Mucosa of rectum (tissue), 2 donors: ENCODE measurements around the gene SCTR.

ENCODE experiments used
- H3K27ac ChIP-seq, 2 donors: one replicate each; pipeline ENCODE4 v1.7.0; 2013; ENCODE audit warnings: inconsistent platforms in 2 of 2, low read depth in 2 of 2, low read length in 2 of 2
- H3K27me3 ChIP-seq, 2 donors: one replicate each; pipeline ENCODE4 v1.7.0; 2013; ENCODE audit warnings: low read length in 2 of 2; ENCODE audit not compliant: control insufficient read depth in 2 of 2, insufficient read depth in 2 of 2
- H3K36me3 ChIP-seq, 2 donors: one replicate each; pipeline ENCODE4 v1.7.0; 2013; ENCODE audit warnings: low read length in 2 of 2; ENCODE audit not compliant: control insufficient read depth in 2 of 2, insufficient read depth in 2 of 2
- H3K4me1 ChIP-seq, 2 donors: one replicate each; pipeline ENCODE4 v1.7.0; 2013; ENCODE audit warnings: low read length in 2 of 2, mild to moderate bottlenecking in 1 of 2; ENCODE audit not compliant: control insufficient read depth in 2 of 2, insufficient read depth in 2 of 2
- H3K4me3 ChIP-seq, 2 donors: one replicate each; pipeline ENCODE4 v1.7.0; 2013; ENCODE audit warnings: low read length in 2 of 2
- H3K9ac ChIP-seq, 2 donors: one replicate each; pipeline ENCODE4 v1.7.0; 2013; ENCODE audit warnings: low read length in 2 of 2, low read depth in 1 of 2, mild to moderate bottlenecking in 1 of 2
- H3K9me3 ChIP-seq, 2 donors: one replicate each; pipeline ENCODE4 v1.7.0; 2013; ENCODE audit warnings: low read length in 2 of 2; ENCODE audit not compliant: control insufficient read depth in 2 of 2
- donor health status: healthy.
- donor health status: Normal muscosa, but diverticular disease.

Gene SCTR

GRCh38 chr2:119448427-119449141 lies 75.7 kb downstream of the SCTR start:
- H3K4me3 ChIP-seq = no peak overlapping the region
- no peak overlapping the region for H3K9ac ChIP-seq
- H3K36me3 ChIP-seq = no peaks in the 10 kb centered on the region
- H3K4me1 ChIP-seq = no peaks in the 10 kb centered on the region
- peaks cover 0 to 4% of the 10 kb centered on the region in 2 donors for H3K27me3 ChIP-seq
- no peak overlapping the region for H3K27ac ChIP-seq
- H3K9me3 ChIP-seq = no peaks in the 10 kb centered on the region

- no peaks in the 10 kb centered on the region for H3K36me3 ChIP-seq
- H3K27ac ChIP-seq = no peak overlapping the region
Measured at GRCh38 chr2:119446037-119446436, 78.2 kb downstream of the SCTR start.

GRCh38 chr2:119442850-119443249 lies 81.4 kb downstream of the SCTR start:
- Histone ChIP-seq H3K36me3 (peaks cover 7 to 14% of the 10 kb centered on the region in 2 donors), H3K27ac (no peak overlapping the region), H3K4me3 (no peak overlapping the region), H3K9ac (no peak overlapping the region), H3K9me3 (no peaks in the 10 kb centered on the region), H3K4me1 (no peaks in the 10 kb centered on the region), H3K27me3 (no peaks in the 10 kb centered on the region)

More at GRCh38 chr2:119446037-119446436, 78.2 kb downstream of the SCTR start:
- Histone ChIP-seq H3K27me3 (no peaks in the 10 kb centered on the region), H3K4me3 (no peak overlapping the region), H3K9ac (no peak overlapping the region), H3K9me3 (no peaks in the 10 kb centered on the region), H3K4me1 (no peaks in the 10 kb centered on the region)

- H3K27ac ChIP-seq = no peak overlapping the region
Measured at GRCh38 chr2:119442226-119442619, 82.1 kb downstream of the SCTR start.

GRCh38 chr2:119441376-119442225 lies 82.7 kb downstream of the SCTR start:
- H3K9ac ChIP-seq = no peak overlapping the region
- no peak overlapping the region for H3K4me3 ChIP-seq
- H3K27ac ChIP-seq = no peak overlapping the region
- H3K4me1 ChIP-seq = no peaks in the 10 kb centered on the region
- H3K36me3 ChIP-seq = peaks cover 10 to 14% of the 10 kb centered on the region in 2 donors
- no peaks in the 10 kb centered on the region for H3K27me3 ChIP-seq
- H3K9me3 ChIP-seq = no peaks in the 10 kb centered on the region

More at GRCh38 chr2:119442226-119442619, 82.1 kb downstream of the SCTR start:
- Histone ChIP-seq H3K4me1 (no peaks in the 10 kb centered on the region), H3K9ac (no peak overlapping the region), H3K4me3 (no peak overlapping the region), H3K36me3 (peaks cover 7 to 14% of the 10 kb centered on the region in 2 donors), H3K9me3 (no peaks in the 10 kb centered on the region), H3K27me3 (no peaks in the 10 kb centered on the region)

GRCh38 chr2:119440873-119441272 lies 83.4 kb downstream of the SCTR start:
- Histone ChIP-seq H3K27ac (no peak overlapping the region), H3K27me3 (no peaks in the 10 kb centered on the region), H3K4me3 (no peak overlapping the region), H3K9me3 (no peaks in the 10 kb centered on the region), H3K36me3 (peaks cover 10 to 14% of the 10 kb centered on the region in 2 donors), H3K9ac (no peak overlapping the region), H3K4me1 (peaks cover 1 to 2% of the 10 kb centered on the region in 2 donors)

GRCh38 chr2:119440501-119440870 lies 83.8 kb downstream of the SCTR start:
- H3K27me3 ChIP-seq = no peaks in the 10 kb centered on the region
- peaks cover 5 to 6% of the 10 kb centered on the region in 2 donors for H3K4me1 ChIP-seq
- H3K27ac ChIP-seq = no peak overlapping the region
- H3K4me3 ChIP-seq = no peak overlapping the region
- no peak overlapping the region for H3K9ac ChIP-seq
- peaks cover 10 to 14% of the 10 kb centered on the region in 2 donors for H3K36me3 ChIP-seq
- no peaks in the 10 kb centered on the region for H3K9me3 ChIP-seq

GRCh38 chr2:119439574-119440500 lies 84.4 kb downstream of the SCTR start:
- no peaks in the 10 kb centered on the region for H3K9me3 ChIP-seq
- H3K4me3 ChIP-seq = no peak overlapping the region
- H3K9ac ChIP-seq = no peak overlapping the region
- peaks cover 12 to 13% of the 10 kb centered on the region in 2 donors for H3K4me1 ChIP-seq
- H3K36me3 ChIP-seq = peaks cover 10 to 14% of the 10 kb centered on the region in 2 donors
- H3K27me3 ChIP-seq = no peaks in the 10 kb centered on the region
- H3K27ac ChIP-seq = no peak overlapping the region

- Histone ChIP-seq H3K27ac (no peak overlapping the region), H3K4me1 (peaks cover 17 to 23% of the 10 kb centered on the region in 2 donors)
Measured at GRCh38 chr2:119438726-119439284, 85.5 kb downstream of the SCTR start.

More at GRCh38 chr2:119438726-119439284, 85.5 kb downstream of the SCTR start:
- H3K27me3 ChIP-seq = no peaks in the 10 kb centered on the region
- no peaks in the 10 kb centered on the region for H3K9me3 ChIP-seq
- no peak overlapping the region for H3K9ac ChIP-seq
- no peak overlapping the region for H3K4me3 ChIP-seq
- H3K36me3 ChIP-seq = peaks cover 10 to 14% of the 10 kb centered on the region in 2 donors
